ENCODE measurements around the gene JMJD1C.
"Not testable (repeated sequence)": the region's sequence is repeated elsewhere in the genome, so short reads cannot be mapped to it uniquely, and the experiment has no call there.

JMJD1C gene

DNA sequence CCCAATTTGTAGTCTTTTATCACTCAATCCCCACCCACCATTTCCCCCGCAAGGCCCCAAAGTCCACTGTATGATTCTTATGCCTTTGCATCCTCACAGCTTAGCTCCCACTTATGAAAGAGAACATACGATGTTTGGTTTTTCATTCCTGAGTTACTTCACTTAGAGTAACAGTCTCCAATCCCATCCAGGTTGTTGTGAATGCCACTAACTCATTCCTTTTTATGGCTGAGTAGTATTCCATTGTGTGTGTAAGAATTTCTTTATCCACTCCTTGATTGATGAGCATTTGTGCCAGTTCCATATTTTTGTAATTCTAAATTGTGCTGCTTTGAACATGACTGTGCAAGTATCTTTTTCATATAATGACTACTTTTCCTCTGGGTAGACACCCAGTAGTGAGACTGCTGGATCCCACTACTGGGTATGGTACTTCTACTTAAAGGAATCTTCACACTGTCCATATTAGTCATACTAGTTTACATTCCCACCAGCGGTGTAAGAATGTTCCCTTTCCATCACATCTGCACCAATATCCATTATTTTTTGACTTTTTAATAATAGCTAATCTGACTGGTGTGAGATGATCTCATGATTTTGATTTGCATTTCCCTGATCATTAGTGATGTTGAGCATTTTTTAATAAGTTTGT lies 152.6 kb downstream of the JMJD1C start:
- Histone ChIP-seq H3K36me3 (ENCODE audit: insufficient read depth, insufficient read length, low read length) (no peaks in the 10 kb centered on the region), H3K4me3 (ENCODE audit: insufficient read length, low read depth) (no peak overlapping the region), H3K4me1 (ENCODE audit: insufficient read depth, insufficient read length) (no peaks in the 10 kb centered on the region), H3K9ac (ENCODE audit: insufficient read length, low read depth) (no peak overlapping the region), H3K9me3 (ENCODE audit: insufficient read depth, low read length) (no peaks in the 10 kb centered on the region), H3K27me3 (ENCODE audit: insufficient read depth, insufficient read length) (no peaks in the 10 kb centered on the region)
- DNase-seq (ENCODE audit: low read depth, low spot score): no peak
- TF ChIP-seq YY1 (IDR thresholded peaks at IDR 0.05; ENCODE audit: insufficient read depth, insufficient read length): no peak
- no peak for TF ChIP-seq SUZ12 (IDR thresholded peaks at IDR 0.05; ENCODE audit: extremely low read depth, insufficient read depth, insufficient read length)
- no peak for TF ChIP-seq ZNF274 (IDR thresholded peaks at IDR 0.05; ENCODE audit: low read depth, low read length)

GRCh38 chr10:63308628-63309027 lies 157.1 kb downstream of the JMJD1C start:
- Histone ChIP-seq H3K9me3 (ENCODE audit: insufficient read depth, low read length) (no peaks in the 10 kb centered on the region), H3K4me1 (ENCODE audit: insufficient read depth, insufficient read length) (no peaks in the 10 kb centered on the region), H3K36me3 (ENCODE audit: insufficient read depth, insufficient read length, low read length) (no peaks in the 10 kb centered on the region), H3K4me3 (ENCODE audit: insufficient read length, low read depth) (no peak overlapping the region), H3K27me3 (ENCODE audit: insufficient read depth, insufficient read length) (no peaks in the 10 kb centered on the region), H3K9ac (ENCODE audit: insufficient read length, low read depth) (no peak overlapping the region)
- no peak for DNase-seq (ENCODE audit: low read depth, low spot score)
- TF ChIP-seq YY1 (IDR thresholded peaks at IDR 0.05; ENCODE audit: insufficient read depth, insufficient read length) (no peak), ZNF274 (IDR thresholded peaks at IDR 0.05; ENCODE audit: low read depth, low read length) (no peak), SUZ12 (IDR thresholded peaks at IDR 0.05; ENCODE audit: extremely low read depth, insufficient read depth, insufficient read length) (no peak)

- no peak for DNase-seq (ENCODE audit: low read depth, low spot score)
- Histone ChIP-seq H3K9ac (ENCODE audit: insufficient read length, low read depth) (no peak overlapping the region), H3K9me3 (ENCODE audit: insufficient read depth, low read length) (no peaks in the 10 kb centered on the region), H3K4me3 (ENCODE audit: insufficient read length, low read depth) (no peak overlapping the region), H3K27me3 (ENCODE audit: insufficient read depth, insufficient read length) (no peaks in the 10 kb centered on the region), H3K4me1 (ENCODE audit: insufficient read depth, insufficient read length) (no peaks in the 10 kb centered on the region), H3K36me3 (ENCODE audit: insufficient read depth, insufficient read length, low read length) (no peaks in the 10 kb centered on the region)
- TF ChIP-seq YY1 (IDR thresholded peaks at IDR 0.05; ENCODE audit: insufficient read depth, insufficient read length): no peak
- no peak for TF ChIP-seq ZNF274 (IDR thresholded peaks at IDR 0.05; ENCODE audit: low read depth, low read length)
- TF ChIP-seq SUZ12 (IDR thresholded peaks at IDR 0.05; ENCODE audit: extremely low read depth, insufficient read depth, insufficient read length): no peak
Observed at GRCh38 chr10:63304146-63304545, 161.6 kb downstream of the JMJD1C start.

DNA sequence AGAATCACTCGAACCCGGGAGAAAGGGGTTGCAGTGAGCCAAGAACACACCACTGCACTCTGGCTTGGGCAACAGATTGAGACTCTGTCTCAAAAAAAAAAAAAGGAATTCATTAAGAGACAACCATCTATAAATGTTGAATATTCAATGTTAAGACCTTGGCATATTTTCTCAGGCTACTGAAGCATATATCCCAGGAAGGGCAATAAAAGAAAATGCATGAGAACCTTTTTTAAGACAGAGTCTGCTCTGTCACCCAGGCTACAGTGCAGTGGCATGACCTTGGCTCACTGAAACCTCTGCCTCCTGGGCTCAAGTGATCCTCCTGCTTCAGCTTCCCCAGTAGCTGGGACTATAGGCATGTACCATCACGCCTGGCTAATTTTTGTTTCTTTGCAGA lies 165.0 kb downstream of the JMJD1C start:
- DNase-seq (ENCODE audit: low read depth, low spot score): no peak
- H3K4me3 ChIP-seq (ENCODE audit: insufficient read length, low read depth): no peak overlapping the region
- no peak overlapping the region for H3K9ac ChIP-seq (ENCODE audit: insufficient read length, low read depth)
- H3K36me3 ChIP-seq (ENCODE audit: insufficient read depth, insufficient read length, low read length): no peaks in the 10 kb centered on the region
- no peak for TF ChIP-seq SUZ12 (IDR thresholded peaks at IDR 0.05; ENCODE audit: extremely low read depth, insufficient read depth, insufficient read length)
- TF ChIP-seq YY1 (IDR thresholded peaks at IDR 0.05; ENCODE audit: insufficient read depth, insufficient read length): no peak
- TF ChIP-seq ZNF274 (IDR thresholded peaks at IDR 0.05; ENCODE audit: low read depth, low read length): no peak
- H3K27me3 ChIP-seq (ENCODE audit: insufficient read depth, insufficient read length): no peaks in the 10 kb centered on the region
- H3K4me1 ChIP-seq (ENCODE audit: insufficient read depth, insufficient read length): no peaks in the 10 kb centered on the region
- no peaks in the 10 kb centered on the region for H3K9me3 ChIP-seq (ENCODE audit: insufficient read depth, low read length)

DNA sequence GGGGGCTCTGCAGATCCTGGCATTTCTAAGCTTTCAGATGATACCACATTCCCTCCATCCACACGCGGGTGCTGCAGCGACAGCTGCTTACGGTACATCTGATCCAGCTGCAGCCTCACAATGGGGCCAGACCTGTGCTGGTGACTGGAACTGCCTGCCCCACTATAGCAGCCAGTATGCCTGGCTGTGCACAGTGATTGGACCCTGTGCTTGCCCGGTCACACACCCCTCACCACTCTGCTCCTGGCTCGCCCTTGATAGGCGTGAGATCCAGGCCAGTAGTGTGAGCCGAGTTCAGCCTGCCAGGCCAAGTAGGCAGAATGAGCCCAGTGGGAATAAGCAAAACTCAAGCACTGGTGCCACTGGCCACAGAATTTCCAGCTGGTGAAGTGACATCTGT lies 167.8 kb downstream of the JMJD1C start:
- Histone ChIP-seq H3K9ac (ENCODE audit: insufficient read length, low read depth) (no peak overlapping the region), H3K27me3 (ENCODE audit: insufficient read depth, insufficient read length) (no peaks in the 10 kb centered on the region), H3K4me1 (ENCODE audit: insufficient read depth, insufficient read length) (no peaks in the 10 kb centered on the region), H3K4me3 (ENCODE audit: insufficient read length, low read depth) (no peak overlapping the region), H3K9me3 (ENCODE audit: insufficient read depth, low read length) (no peaks in the 10 kb centered on the region), H3K36me3 (ENCODE audit: insufficient read depth, insufficient read length, low read length) (no peaks in the 10 kb centered on the region)
- no peak for DNase-seq (ENCODE audit: low read depth, low spot score)
- no peak for TF ChIP-seq YY1 (IDR thresholded peaks at IDR 0.05; ENCODE audit: insufficient read depth, insufficient read length)
- no peak for TF ChIP-seq SUZ12 (IDR thresholded peaks at IDR 0.05; ENCODE audit: extremely low read depth, insufficient read depth, insufficient read length)
- TF ChIP-seq ZNF274 (IDR thresholded peaks at IDR 0.05; ENCODE audit: low read depth, low read length): no peak

DNA sequence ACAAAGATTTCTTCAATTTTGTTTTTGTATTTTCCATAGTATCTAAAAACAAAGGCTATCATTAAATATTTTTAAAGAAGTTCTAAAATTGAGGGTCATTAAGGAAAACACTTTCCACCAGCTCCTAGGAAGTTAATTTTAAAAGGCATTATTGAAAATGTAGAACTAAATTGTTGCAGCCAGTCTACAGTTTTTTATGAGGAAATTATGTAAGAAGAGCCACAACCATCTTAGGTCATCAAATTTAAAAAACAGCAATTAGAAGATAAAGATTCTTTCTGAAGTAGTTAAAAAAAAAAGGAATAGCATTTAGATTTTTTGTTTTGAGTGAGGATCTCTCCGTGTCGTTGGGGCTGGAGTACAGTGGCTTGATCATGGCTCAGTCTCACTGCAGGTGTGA lies 171.0 kb downstream of the JMJD1C start:
- Histone ChIP-seq H3K9ac (ENCODE audit: insufficient read length, low read depth) (no peak overlapping the region), H3K36me3 (ENCODE audit: insufficient read depth, insufficient read length, low read length) (no peaks in the 10 kb centered on the region), H3K4me3 (ENCODE audit: insufficient read length, low read depth) (no peak overlapping the region), H3K27me3 (ENCODE audit: insufficient read depth, insufficient read length) (no peaks in the 10 kb centered on the region), H3K4me1 (ENCODE audit: insufficient read depth, insufficient read length) (no peaks in the 10 kb centered on the region), H3K9me3 (ENCODE audit: insufficient read depth, low read length) (no peaks in the 10 kb centered on the region)
- DNase-seq (ENCODE audit: low read depth, low spot score): no peak
- TF ChIP-seq YY1 (IDR thresholded peaks at IDR 0.05; ENCODE audit: insufficient read depth, insufficient read length): no peak
- no peak for TF ChIP-seq ZNF274 (IDR thresholded peaks at IDR 0.05; ENCODE audit: low read depth, low read length)
- TF ChIP-seq SUZ12 (IDR thresholded peaks at IDR 0.05; ENCODE audit: extremely low read depth, insufficient read depth, insufficient read length): no peak

- not testable (repeated sequence) for H3K9ac ChIP-seq (ENCODE audit: insufficient read length, low read depth); H3K4me1 ChIP-seq (ENCODE audit: insufficient read depth, insufficient read length); H3K36me3 ChIP-seq (ENCODE audit: insufficient read depth, insufficient read length, low read length); DNase-seq (ENCODE audit: low read depth, low spot score); H3K27me3 ChIP-seq (ENCODE audit: insufficient read depth, insufficient read length); H3K4me3 ChIP-seq (ENCODE audit: insufficient read length, low read depth); H3K9me3 ChIP-seq (ENCODE audit: insufficient read depth, low read length)
Observed at GRCh38 chr10:63292847-63293246, 172.9 kb downstream of the JMJD1C start.

Data from NT2/D1 (cell line).